K562 (cell line): ENCODE measurements around the gene PRR35. TPM values are rescaled to one million over a fixed set of nuclear protein-coding genes. Genes with fewer than 3 reads are reported as not detected.

Experiments
- ARNT ChIP-seq, 2 experiments: fragments of 450-650 bp; IDR thresholded peaks; 2 replicates each; pipeline ENCODE4 v1.6.1; 2016; ENCODE audit warnings: mild to moderate bottlenecking in 1 of 2
- EGR1 ChIP-seq: fragments of 450-650 bp; conservative IDR thresholded peaks from 2 replicates; pipeline ENCODE4 v1.6.1; 2017; ENCODE audit warnings: mild to moderate bottlenecking
- ETS2 ChIP-seq: IDR thresholded peaks from 2 replicates; pipeline ENCODE4 v1.6.1; 2016; ENCODE audit warnings: borderline replicate concordance, missing genetic modification characterization, mild to moderate bottlenecking, moderate library complexity, missing compliant biosample characterization; ENCODE audit not compliant: poor library complexity, severe bottlenecking
- FOXK2 ChIP-seq, 2 experiments: fragments of 450-650 bp; IDR thresholded peaks in 1 of 2; conservative IDR thresholded peaks in 1 of 2; 2 replicates each; pipeline ENCODE4 v1.6.1; 2016; ENCODE audit warnings: low read depth in 2 of 2, mild to moderate bottlenecking in 1 of 2
- HLTF ChIP-seq: fragments of 450-650 bp; IDR thresholded peaks from 2 replicates; pipeline ENCODE4 v1.6.1; 2016
- IRF2 ChIP-seq: sonication (generic); formaldehyde crosslinking; IDR thresholded peaks from 2 replicates; pipeline ENCODE4 v1.8.1; 2022; ENCODE audit warnings: mild to moderate bottlenecking, missing genetic modification reagents
- KAT7 ChIP-seq: sonication (generic); formaldehyde crosslinking; IDR thresholded peaks from 2 replicates; pipeline ENCODE4 v1.8.0; 2022; ENCODE audit warnings: missing genetic modification reagents, mild to moderate bottlenecking, borderline replicate concordance
- KLF10 ChIP-seq: fragments of 250-450 bp; sonication (Bioruptor Pico); IDR thresholded peaks from 2 replicates; pipeline ENCODE4 v1.6.1; 2021; ENCODE audit warnings: matching md5 sums
- POU5F1 ChIP-seq: fragments of 150-350 bp; IDR thresholded peaks from 2 replicates; pipeline ENCODE4 v1.6.1; 2014; ENCODE audit warnings: borderline replicate concordance, low read length, low read depth, mild to moderate bottlenecking; ENCODE audit not compliant: partially characterized antibody
- ZFP36 ChIP-seq: fragments of 150-350 bp; IDR thresholded peaks from 2 replicates; pipeline ENCODE4 v1.6.1; 2018; ENCODE audit warnings: low read length, low read depth; ENCODE audit not compliant: partially characterized antibody
- ZFX ChIP-seq: sonication (generic); formaldehyde crosslinking; IDR thresholded peaks from 2 replicates; pipeline ENCODE4 v1.8.0; 2022; ENCODE audit warnings: mild to moderate bottlenecking, missing genetic modification reagents, moderate library complexity
- ZNF445 ChIP-seq: fragments of 250-450 bp; sonication (Bioruptor Pico); IDR thresholded peaks from 2 replicates; pipeline ENCODE4 v1.4.0; 2020; ENCODE audit warnings: low read depth, mild to moderate bottlenecking, moderate library complexity
- ZNF583 ChIP-seq: fragments of 250-450 bp; sonication (Bioruptor Pico); IDR thresholded peaks from 2 replicates; pipeline ENCODE4 v1.4.0; 2020
- ZNF695 ChIP-seq: fragments of 450-650 bp; formaldehyde crosslinking; IDR thresholded peaks from 2 replicates; pipeline ENCODE4 v1.4.0; 2020; ENCODE audit warnings: mild to moderate bottlenecking, moderate library complexity
- polyA plus RNA-seq, 8 experiments: library from polyadenylated mRNA; depleted of rRNA in 4 of 8; stranded (reverse) in 5 of 8; unstranded in 3 of 8; fragments of >200 nt; fragmentation: Nextera tagmentation in 2 of 8; fragmentation: Illumina TruSeq in 1 of 8; extraction: Ambion mirVana in 2 of 8; extraction: Trizol in 1 of 8; gene quantifications; 2 replicates each; pipeline versions ENCODE4 v1.2.1 to v1.2.3, GENCODE V29; 2011 to 2014; ENCODE audit warnings: inconsistent platforms in 1 of 8, missing spikeins in 1 of 8
- total RNA-seq, 7 experiments: library from RNA; depleted of rRNA in 6 of 7; stranded (reverse); fragments of >200 nt in 6 of 7; fragmentation: Illumina TruSeq in 2 of 7; extraction: Trizol in 2 of 7; gene quantifications; 2 replicates each; pipeline versions ENCODE4 v1.2.1 to v1.2.3, GENCODE V29; 2011 to 2021; ENCODE audit warnings: low replicate concordance in 1 of 7
- TF ChIP-seq, protein P1 (sequence below): fragments of 450-650 bp; IDR thresholded peaks from 2 replicates; pipeline ENCODE4 v1.7.1; 2018; ENCODE audit warnings: mild to moderate bottlenecking, low read depth; ENCODE audit not compliant: partially characterized antibody
- TF ChIP-seq, protein P2 (sequence below): fragments of 450-650 bp; IDR thresholded peaks from 2 replicates; pipeline ENCODE4 v1.6.1; 2016; ENCODE audit warnings: antibody characterized with exemption
- TF ChIP-seq, protein P3 (sequence below): fragments of 450-650 bp; IDR thresholded peaks from 2 replicates; pipeline ENCODE4 v1.7.0; 2016; ENCODE audit warnings: borderline replicate concordance
- TF ChIP-seq, protein P4 (sequence below): fragments of 450-650 bp; IDR thresholded peaks from 2 replicates; pipeline ENCODE4 v1.6.1; 2017; ENCODE audit warnings: antibody characterized with exemption
- TF ChIP-seq, protein P5 (sequence below): IDR thresholded peaks from 2 replicates; pipeline ENCODE4 v1.6.1; 2016; ENCODE audit warnings: missing genetic modification characterization, missing compliant biosample characterization

PRR35 gene
- total and polyA plus RNA-seq, 9 of the 15 experiments (the other 6 are each of a cell fraction or from before 2014, with no cell fraction given), result 0.17 to 0.45 (median 0.21) TPM; not detected in 5

DNA sequence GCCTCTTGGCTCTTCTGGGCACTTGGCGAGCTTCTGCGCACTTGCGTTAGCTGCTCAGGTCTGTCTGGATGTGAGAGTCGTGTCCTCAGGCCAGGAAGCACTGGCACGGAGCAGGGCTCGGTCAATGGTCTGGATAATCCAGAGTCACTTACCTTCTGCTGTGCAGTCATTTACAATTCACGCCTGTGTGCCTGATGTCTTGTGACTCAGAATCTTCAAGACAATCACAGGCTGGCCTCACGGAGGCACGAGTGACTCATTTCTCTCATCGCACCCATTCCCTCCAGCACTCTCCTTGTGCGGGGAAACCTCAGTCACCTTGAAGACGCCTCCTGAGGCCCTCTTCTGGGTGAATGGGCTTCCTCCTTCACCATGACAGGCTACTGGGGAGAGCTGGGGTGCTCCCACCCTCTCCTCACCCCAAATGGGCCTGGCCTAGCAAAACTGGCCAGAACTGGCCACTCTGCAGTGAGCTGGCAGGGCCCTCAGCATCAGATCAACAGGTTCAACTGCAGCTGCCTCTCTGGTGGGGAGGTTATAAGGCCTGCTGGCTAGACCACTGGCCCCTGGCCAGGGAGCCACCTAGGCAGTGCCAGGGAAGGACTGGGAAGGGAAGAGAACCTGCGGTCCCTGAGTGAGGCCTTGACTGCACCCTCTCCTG, 34.5 kb upstream of the PRR35 start (continued):
- no peak for TF ChIP-seq ETS2 (tag)
- no peak for TF ChIP-seq IRF2 (CRISPR knock-in tag)
- TF ChIP-seq, protein P1, sequence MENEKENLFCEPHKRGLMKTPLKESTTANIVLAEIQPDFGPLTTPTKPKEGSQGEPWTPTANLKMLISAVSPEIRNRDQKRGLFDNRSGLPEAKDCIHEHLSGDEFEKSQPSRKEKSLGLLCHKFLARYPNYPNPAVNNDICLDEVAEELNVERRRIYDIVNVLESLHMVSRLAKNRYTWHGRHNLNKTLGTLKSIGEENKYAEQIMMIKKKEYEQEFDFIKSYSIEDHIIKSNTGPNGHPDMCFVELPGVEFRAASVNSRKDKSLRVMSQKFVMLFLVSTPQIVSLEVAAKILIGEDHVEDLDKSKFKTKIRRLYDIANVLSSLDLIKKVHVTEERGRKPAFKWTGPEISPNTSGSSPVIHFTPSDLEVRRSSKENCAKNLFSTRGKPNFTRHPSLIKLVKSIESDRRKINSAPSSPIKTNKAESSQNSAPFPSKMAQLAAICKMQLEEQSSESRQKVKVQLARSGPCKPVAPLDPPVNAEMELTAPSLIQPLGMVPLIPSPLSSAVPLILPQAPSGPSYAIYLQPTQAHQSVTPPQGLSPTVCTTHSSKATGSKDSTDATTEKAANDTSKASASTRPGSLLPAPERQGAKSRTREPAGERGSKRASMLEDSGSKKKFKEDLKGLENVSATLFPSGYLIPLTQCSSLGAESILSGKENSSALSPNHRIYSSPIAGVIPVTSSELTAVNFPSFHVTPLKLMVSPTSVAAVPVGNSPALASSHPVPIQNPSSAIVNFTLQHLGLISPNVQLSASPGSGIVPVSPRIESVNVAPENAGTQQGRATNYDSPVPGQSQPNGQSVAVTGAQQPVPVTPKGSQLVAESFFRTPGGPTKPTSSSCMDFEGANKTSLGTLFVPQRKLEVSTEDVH, result no peak
- TF ChIP-seq, protein P2, sequence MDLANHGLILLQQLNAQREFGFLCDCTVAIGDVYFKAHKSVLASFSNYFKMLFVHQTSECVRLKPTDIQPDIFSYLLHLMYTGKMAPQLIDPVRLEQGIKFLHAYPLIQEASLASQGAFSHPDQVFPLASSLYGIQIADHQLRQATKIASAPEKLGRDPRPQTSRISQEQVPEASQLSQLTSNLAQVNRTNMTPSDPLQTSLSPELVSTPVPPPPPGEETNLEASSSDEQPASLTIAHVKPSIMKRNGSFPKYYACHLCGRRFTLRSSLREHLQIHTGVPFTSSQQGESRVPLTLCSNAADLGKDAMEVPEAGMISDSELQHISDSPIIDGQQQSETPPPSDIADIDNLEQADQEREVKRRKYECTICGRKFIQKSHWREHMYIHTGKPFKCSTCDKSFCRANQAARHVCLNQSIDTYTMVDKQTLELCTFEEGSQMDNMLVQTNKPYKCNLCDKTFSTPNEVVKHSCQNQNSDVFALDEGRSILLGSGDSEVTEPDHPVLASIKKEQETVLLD, result no peak
- TF ChIP-seq KAT7 (CRISPR knock-in tag), result 0 out of 2 replicates have a peak, but pooled peaks have one; percentile 5
- no peak for TF ChIP-seq ZFX (CRISPR knock-in tag)
- TF ChIP-seq HLTF, result no peak
- no peak for TF ChIP-seq POU5F1
- no peak for TF ChIP-seq ARNT (IDR thresholded peaks at IDR 0.05)
- TF ChIP-seq, protein P3, sequence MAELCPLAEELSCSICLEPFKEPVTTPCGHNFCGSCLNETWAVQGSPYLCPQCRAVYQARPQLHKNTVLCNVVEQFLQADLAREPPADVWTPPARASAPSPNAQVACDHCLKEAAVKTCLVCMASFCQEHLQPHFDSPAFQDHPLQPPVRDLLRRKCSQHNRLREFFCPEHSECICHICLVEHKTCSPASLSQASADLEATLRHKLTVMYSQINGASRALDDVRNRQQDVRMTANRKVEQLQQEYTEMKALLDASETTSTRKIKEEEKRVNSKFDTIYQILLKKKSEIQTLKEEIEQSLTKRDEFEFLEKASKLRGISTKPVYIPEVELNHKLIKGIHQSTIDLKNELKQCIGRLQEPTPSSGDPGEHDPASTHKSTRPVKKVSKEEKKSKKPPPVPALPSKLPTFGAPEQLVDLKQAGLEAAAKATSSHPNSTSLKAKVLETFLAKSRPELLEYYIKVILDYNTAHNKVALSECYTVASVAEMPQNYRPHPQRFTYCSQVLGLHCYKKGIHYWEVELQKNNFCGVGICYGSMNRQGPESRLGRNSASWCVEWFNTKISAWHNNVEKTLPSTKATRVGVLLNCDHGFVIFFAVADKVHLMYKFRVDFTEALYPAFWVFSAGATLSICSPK, result no peak
- TF ChIP-seq ZNF445, result no peak
- TF ChIP-seq FOXK2 (conservative IDR thresholded peaks at IDR 0.05 in 1 of 2, IDR thresholded peaks at IDR 0.05 in 1 of 2; ENCODE audit: low read depth in 2 of 2), result no peak
- TF ChIP-seq, protein P4, sequence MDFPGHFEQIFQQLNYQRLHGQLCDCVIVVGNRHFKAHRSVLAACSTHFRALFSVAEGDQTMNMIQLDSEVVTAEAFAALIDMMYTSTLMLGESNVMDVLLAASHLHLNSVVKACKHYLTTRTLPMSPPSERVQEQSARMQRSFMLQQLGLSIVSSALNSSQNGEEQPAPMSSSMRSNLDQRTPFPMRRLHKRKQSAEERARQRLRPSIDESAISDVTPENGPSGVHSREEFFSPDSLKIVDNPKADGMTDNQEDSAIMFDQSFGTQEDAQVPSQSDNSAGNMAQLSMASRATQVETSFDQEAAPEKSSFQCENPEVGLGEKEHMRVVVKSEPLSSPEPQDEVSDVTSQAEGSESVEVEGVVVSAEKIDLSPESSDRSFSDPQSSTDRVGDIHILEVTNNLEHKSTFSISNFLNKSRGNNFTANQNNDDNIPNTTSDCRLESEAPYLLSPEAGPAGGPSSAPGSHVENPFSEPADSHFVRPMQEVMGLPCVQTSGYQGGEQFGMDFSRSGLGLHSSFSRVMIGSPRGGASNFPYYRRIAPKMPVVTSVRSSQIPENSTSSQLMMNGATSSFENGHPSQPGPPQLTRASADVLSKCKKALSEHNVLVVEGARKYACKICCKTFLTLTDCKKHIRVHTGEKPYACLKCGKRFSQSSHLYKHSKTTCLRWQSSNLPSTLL, result no peak
- no peak for TF ChIP-seq ZNF583 (CRISPR knock-in tag)
- TF ChIP-seq EGR1, result no peak
- TF ChIP-seq, protein P5, sequence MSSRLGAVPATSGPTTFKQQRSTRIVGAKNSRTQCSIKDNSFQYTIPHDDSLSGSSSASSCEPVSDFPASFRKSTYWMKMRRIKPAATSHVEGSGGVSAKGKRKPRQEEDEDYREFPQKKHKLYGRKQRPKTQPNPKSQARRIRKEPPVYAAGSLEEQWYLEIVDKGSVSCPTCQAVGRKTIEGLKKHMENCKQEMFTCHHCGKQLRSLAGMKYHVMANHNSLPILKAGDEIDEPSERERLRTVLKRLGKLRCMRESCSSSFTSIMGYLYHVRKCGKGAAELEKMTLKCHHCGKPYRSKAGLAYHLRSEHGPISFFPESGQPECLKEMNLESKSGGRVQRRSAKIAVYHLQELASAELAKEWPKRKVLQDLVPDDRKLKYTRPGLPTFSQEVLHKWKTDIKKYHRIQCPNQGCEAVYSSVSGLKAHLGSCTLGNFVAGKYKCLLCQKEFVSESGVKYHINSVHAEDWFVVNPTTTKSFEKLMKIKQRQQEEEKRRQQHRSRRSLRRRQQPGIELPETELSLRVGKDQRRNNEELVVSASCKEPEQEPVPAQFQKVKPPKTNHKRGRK (tag), result no peak
- no peak for TF ChIP-seq ZFP36
- no peak for TF ChIP-seq ZNF695 (CRISPR knock-in tag)
- no peak for TF ChIP-seq KLF10 (CRISPR knock-in tag)
